Astrocyte (in vitro differentiated cells and primary cell): Measurements from ENCODE around the gene GALNT17.

Experiments used
- CTCF ChIP-seq: IDR thresholded peaks from 2 replicates; pipeline ENCODE4 v1.5.1; 2011; ENCODE audit warnings: low read depth, mild to moderate bottlenecking, inconsistent platforms, low read length, moderate library complexity; ENCODE audit not compliant: insufficient read depth
- EZH2 ChIP-seq: IDR thresholded peaks from 2 replicates; pipeline ENCODE4 v1.6.1; 2012; ENCODE audit warnings: mild to moderate bottlenecking, low read length, inconsistent platforms; ENCODE audit not compliant: insufficient read depth

DNA sequence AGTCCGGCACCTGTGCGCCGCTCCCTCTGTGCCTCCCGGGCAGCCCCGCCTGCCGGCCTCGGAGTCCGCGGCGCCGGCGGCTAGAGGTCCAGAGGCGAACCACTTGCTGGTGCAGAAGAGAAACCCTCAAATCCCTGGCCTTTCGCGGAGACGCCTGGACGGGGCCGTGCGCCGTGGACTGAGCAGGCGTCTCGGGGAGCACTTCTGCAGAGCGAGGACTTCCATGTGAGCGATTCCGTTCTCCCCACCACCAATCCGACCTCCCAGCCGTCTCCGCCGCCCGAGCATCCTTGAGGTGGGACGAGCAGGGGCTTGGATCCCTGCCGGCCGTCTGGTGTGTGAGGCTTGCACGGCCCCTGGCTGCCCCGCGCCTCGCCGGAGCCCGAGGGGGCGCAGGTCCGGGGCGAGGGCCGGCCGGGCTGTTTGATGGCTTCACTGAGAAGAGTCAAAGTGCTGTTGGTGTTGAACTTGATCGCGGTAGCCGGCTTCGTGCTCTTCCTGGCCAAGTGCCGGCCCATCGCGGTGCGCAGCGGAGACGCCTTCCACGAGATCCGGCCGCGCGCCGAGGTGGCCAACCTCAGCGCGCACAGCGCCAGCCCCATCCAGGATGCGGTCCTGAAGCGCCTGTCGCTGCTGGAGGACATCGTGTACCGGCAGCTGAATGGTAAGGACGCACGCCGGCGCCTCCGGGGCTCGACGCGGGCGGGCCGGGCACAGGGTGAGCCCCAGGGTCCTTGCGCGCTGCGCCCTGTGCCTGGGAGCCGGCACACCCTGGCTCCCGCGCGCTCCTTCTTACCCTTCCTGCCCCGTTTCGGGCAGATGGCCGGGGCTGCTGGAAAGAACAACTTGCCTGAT, 660 bp downstream of the GALNT17 start:
- TF ChIP-seq CTCF (no peak), EZH2 (no peak)
